NB4 (cell line): Measurements from ENCODE around the gene PDCD5.

Source experiments
- DNase-seq: peaks from one replicate; pipeline ENCODE4 v3.0.0; 2010; ENCODE audit warnings: low read depth
- H3K4me3 ChIP-seq: one replicate; pipeline ENCODE4 v1.5.1; 2011; ENCODE audit warnings: mild to moderate bottlenecking, low read depth, low read length, moderate library complexity
- CTCF ChIP-seq: IDR thresholded peaks from one replicate; pipeline ENCODE4 v1.5.1; 2012; ENCODE audit warnings: low read depth, low read length
- MAX ChIP-seq: IDR thresholded peaks from 2 replicates; pipeline ENCODE4 v1.6.1; 2011; ENCODE audit warnings: low read depth, low read length
- MYC ChIP-seq: IDR thresholded peaks from 2 replicates; pipeline ENCODE4 v1.6.1; 2011; ENCODE audit warnings: low read depth, low read length
- POLR2A ChIP-seq: IDR thresholded peaks from 2 replicates; pipeline ENCODE4 v1.6.1; 2011; ENCODE audit warnings: mild to moderate bottlenecking; ENCODE audit not compliant: insufficient read length; ENCODE audit errors: extremely low read depth

Gene PDCD5

GRCh38 chr19:32607479-32607878 lies 26.5 kb downstream of the PDCD5 start:
- no peak overlapping the region for H3K4me3 ChIP-seq
- TF ChIP-seq MAX (no peak), CTCF (no peak), POLR2A (no peak), MYC (no peak)
- DNase-seq = no peak

GRCh38 chr19:32611161-32611560 lies 30.2 kb downstream of the PDCD5 start:
- DNase-seq = no peak
- TF ChIP-seq MAX (no peak), POLR2A (no peak), CTCF (no peak), MYC (no peak)

GRCh38 chr19:32613008-32613407 lies 32.0 kb downstream of the PDCD5 start:
- no peak for TF ChIP-seq MAX
- no peak for TF ChIP-seq MYC
- no peak for TF ChIP-seq POLR2A
- TF ChIP-seq CTCF = no peak
- no peak for DNase-seq
- no peak overlapping the region for H3K4me3 ChIP-seq

More at GRCh38 chr19:32611161-32611560, 30.2 kb downstream of the PDCD5 start:
- H3K4me3 ChIP-seq = no peak overlapping the region

- DNase-seq = no peak
- H3K4me3 ChIP-seq = no peak overlapping the region
- TF ChIP-seq MYC (no peak), MAX (no peak), CTCF (no peak), POLR2A (no peak)
Measured at GRCh38 chr19:32614916-32615315, 33.9 kb downstream of the PDCD5 start.

- DNase-seq = no peak
- no peak overlapping the region for H3K4me3 ChIP-seq
- no peak for TF ChIP-seq MYC
- TF ChIP-seq POLR2A = no peak
Measured at GRCh38 chr19:32615569-32615968, 34.6 kb downstream of the PDCD5 start.

- DNase-seq = no peak
- no peak for TF ChIP-seq CTCF
- TF ChIP-seq POLR2A = no peak
- TF ChIP-seq MAX = no peak
- TF ChIP-seq MYC = no peak
- H3K4me3 ChIP-seq = no peak overlapping the region
Measured at GRCh38 chr19:32619051-32619685, 38.2 kb downstream of the PDCD5 start.
